SW480 (cell line): ENCODE results near the gene LRP10.
"Not testable (repeated sequence)": the region's sequence is repeated elsewhere in the genome, so short reads cannot be mapped to it uniquely, and the experiment has no call there.

Experiments
- DNase-seq: peaks from one replicate; pipeline ENCODE4 v3.0.0-alpha.2; 2016; ENCODE audit warnings: low spot score

LRP10 gene, protein sequence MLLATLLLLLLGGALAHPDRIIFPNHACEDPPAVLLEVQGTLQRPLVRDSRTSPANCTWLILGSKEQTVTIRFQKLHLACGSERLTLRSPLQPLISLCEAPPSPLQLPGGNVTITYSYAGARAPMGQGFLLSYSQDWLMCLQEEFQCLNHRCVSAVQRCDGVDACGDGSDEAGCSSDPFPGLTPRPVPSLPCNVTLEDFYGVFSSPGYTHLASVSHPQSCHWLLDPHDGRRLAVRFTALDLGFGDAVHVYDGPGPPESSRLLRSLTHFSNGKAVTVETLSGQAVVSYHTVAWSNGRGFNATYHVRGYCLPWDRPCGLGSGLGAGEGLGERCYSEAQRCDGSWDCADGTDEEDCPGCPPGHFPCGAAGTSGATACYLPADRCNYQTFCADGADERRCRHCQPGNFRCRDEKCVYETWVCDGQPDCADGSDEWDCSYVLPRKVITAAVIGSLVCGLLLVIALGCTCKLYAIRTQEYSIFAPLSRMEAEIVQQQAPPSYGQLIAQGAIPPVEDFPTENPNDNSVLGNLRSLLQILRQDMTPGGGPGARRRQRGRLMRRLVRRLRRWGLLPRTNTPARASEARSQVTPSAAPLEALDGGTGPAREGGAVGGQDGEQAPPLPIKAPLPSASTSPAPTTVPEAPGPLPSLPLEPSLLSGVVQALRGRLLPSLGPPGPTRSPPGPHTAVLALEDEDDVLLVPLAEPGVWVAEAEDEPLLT

DNA sequence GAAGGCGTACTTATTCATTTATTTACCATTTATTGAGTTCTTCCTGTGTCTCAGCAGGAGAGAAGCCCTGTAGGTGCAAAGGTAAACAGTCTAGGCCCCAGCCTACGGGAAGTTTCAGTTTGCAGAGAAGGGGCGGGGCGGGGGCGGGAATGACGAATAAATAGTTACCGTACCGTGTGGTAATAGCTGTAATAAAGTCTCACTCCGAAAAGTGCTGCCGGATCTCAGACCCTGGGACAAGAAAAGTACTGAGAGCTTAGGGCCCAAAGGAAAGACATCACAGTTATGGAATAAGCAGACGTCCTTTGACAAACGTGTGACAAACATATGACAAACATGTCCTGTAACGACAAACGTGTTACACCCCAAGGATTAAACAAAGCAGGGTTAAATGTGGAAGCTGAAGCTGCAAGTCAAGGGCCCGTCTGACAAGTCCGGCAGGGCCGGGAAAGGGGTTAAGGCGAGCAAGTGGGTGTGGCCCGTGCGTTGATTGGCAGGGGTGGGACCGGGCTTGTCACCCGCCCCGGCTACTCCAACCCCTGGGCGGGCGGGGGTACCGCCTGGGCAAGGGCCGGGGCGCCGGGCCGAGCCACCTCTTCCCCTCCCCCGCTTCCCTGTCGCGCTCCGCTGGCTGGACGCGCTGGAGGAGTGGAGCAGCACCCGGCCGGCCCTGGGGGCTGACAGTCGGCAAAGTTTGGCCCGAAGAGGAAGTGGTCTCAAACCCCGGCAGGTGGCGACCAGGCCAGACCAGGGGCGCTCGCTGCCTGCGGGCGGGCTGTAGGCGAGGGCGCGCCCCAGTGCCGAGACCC is at the start of gene LRP10:
Gene LRP10 (plus strand): TSS at position 517 of the 809 bp plus-strand sequence. CDS start 564 bp downstream, outside the sequence.
- peak; percentile 94 for DNase-seq

DNA sequence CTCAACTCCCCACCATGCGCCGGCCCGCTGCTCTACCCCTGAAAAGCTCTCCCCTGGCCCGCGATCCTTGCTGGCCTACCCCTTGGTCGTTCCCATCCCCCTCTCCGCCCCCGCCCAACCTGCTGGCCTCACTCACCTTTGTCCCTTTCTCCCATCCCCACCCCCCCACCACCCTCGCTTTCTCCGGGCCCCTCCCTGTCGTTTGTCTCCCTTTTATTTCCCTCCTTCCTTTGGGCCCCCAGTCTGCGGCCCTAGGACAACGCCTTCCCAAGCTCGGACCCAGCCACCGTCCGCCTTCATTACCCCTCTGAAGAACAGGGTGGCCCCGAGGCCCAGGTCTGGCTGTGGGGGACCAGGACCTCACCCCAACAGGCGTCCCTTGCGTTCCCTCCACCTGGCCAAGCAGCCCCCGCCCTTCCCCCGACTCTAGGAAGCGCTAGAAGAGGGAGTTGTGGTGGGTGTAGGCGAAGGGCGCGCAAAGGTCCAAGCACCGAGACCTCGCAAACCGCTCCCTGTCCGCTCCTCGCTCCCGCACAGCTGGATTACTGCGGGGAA is 49.4 kb upstream of the LRP10 start:
- peak; percentile 26 for DNase-seq

DNA sequence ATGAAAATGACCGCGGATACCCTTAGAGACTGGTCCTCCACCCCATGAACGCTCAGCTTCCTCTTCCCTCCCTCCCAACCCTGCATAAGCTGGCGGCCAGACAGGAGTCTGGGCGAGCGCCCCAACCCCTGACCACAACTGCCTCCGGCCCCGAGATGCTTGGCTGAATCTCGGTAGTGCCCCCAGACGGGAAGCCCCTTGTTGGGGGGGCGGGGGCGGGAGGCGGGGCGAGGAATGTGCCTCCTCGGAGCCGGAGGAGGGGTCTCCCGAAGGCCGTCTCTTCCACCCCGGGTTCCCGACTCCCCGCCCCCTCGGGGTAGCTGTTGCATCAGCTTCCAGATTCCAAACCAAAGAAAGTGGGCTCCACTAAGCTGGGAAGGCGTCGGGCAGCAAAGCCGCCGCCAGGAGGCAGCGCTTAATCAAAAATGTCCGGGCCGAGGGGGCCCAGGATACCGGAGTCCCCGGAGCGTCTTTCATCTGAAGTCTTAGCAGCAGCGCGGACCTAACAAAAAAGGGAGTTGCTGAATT is 48.9 kb upstream of the LRP10 start:
- peak; percentile 83 for DNase-seq

- DNase-seq = peak; percentile 98
Observed at GRCh38 chr14:22824711-22825359, 46.7 kb upstream of the LRP10 start.

GRCh38 chr14:22829076-22829660 is 42.4 kb upstream of the LRP10 start:
- not testable (repeated sequence) for DNase-seq

DNA sequence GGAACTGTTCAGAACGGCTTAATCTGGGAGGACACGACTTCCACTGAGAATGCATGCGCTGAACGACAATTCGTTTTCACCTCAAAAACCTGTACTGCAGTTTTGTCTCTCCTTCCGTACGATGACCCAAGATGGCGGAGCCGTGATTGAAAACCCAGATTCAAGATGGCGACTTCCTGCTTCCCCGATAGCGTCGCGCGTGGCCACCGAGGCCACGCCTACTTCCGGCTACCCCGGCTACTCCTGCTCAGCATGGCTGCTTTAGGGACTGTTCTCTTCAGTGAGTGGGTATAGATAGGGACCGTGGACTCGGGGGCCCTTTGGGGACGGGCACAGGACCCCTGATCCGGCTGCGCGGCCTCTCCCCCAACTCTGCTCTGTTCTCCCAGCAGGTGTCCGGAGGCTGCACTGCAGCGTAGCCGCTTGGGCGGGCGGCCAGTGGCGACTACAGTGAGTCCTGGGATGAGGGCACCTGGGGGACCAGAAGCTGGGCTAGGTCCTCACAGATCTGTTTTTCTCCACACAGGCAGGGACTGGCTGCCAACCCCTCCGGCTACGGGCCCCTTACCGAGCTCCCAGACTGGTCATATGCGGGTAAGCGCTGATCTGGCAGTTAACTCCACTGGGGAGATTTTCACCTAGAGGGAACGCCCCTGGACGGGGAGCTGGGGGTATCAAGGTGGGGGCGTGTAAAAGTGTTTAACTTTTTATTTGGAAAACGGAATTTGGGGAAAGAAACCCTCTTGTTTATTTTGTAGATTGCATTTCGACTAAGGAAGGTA is 41.7 kb upstream of the LRP10 start, which contains the start of gene MRPL52:
Gene MRPL52 (plus strand): TSS at position 227 of the 782 bp plus-strand sequence. CDS start 26 bp downstream, at position 253.
- DNase-seq = peak; percentile 89

- DNase-seq = no peak
Observed at GRCh38 chr14:22830443-22831010, 41.0 kb upstream of the LRP10 start.

- DNase-seq = no peak
Observed at GRCh38 chr14:22835505-22835904, 36.0 kb upstream of the LRP10 start.

DNA sequence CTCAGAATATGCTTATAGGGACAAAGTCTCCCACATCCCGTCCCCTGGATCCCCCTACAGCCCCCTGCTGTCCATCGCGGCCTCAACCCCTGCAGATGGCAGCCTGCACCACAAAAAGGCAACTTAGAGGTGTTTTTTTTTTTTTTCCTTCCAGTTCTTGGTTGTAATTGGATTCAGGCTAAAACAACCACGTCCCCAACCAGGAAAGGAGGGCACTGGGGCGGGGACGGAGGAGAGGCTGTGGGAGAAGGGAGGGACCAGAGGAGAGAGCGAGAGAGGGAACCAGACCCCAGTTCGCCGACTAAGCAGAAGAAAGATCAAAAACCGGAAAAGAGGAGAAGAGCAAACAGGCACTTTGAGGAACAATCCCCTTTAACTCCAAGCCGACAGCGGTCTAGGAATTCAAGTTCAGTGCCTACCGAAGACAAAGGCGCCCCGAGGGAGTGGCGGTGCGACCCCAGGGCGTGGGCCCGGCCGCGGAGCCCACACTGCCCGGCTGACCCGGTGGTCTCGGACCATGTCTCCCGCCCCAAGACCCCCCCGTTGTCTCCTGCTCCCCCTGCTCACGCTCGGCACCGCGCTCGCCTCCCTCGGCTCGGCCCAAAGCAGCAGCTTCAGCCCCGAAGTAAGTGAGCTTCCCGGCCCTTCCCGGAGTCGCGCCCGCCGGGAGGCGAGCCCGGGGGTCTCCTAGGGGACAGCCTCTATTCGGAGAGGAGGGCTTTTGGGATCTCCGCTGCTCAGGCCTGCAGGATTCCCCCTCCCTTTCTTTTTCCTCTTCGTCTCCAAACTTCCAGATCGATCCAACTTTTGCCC is 35.0 kb upstream of the LRP10 start, which contains the start of gene MMP14:
Gene MMP14 (plus strand): TSS at position 285 of the 813 bp plus-strand sequence. CDS start 233 bp downstream, at position 518.
- peak; percentile 47 for DNase-seq

GRCh38 chr14:22837114-22837749 is 34.3 kb upstream of the LRP10 start:
- DNase-seq = no peak

GRCh38 chr14:22837750-22838538 is 33.6 kb upstream of the LRP10 start:
- DNase-seq = no peak

- DNase-seq = no peak
Observed at GRCh38 chr14:22838631-22839041, 32.9 kb upstream of the LRP10 start.

GRCh38 chr14:22839159-22839779 is 32.3 kb upstream of the LRP10 start:
- no peak for DNase-seq

DNA sequence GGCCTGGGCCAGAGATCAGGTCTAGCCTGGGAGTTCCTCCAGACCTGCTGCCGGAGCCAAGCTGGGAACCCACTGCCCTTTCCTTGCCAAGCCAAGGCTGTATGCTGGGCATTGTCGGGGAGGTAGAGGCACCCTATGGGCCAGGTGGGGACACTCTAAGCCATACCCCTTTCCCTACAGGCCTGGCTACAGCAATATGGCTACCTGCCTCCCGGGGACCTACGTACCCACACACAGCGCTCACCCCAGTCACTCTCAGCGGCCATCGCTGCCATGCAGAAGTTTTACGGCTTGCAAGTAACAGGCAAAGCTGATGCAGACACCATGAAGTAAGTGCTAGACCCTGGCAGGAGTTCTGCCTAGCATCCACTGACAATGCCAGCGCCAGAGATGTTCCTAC is 30.2 kb upstream of the LRP10 start:
- DNase-seq = no peak

- DNase-seq = no peak
Observed at GRCh38 chr14:22841769-22842168, 29.8 kb upstream of the LRP10 start.

DNA sequence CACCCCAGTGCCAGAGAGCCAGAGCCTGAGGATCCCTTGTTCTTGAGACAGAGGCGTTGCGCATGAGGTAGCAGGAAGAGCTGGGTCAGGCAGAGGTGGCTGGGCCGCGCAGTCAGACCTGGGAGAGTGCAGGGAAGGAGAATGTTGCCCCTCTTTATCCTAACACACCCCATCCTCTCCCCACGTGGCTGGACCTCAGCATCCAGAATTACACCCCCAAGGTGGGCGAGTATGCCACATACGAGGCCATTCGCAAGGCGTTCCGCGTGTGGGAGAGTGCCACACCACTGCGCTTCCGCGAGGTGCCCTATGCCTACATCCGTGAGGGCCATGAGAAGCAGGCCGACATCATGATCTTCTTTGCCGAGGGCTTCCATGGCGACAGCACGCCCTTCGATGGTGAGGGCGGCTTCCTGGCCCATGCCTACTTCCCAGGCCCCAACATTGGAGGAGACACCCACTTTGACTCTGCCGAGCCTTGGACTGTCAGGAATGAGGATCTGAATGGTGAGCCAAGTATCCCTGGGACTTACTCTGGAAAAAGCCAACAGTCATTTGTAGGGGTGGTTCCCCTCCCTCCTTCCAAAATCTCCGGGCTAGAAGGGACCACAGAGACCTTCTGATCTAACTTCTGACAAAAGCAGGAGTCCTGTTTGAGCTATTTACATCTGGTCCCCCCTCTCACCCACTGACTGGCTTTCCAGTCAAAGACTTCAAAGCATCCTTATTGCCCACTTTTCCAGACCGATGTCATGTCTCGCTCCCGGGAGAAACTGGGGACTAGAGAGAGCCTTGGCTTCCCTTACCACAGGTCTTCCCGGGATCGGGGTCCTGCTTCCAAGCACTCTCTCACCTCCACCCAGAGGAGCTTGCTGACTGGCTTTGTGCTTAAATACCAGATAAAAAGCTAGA is 29.1 kb upstream of the LRP10 start:
- DNase-seq = no peak
